Eye (tissue), 1 donor: ENCODE data around the gene ZNF44.
"Not testable (repeated sequence)": the region's sequence is repeated elsewhere in the genome, so short reads cannot be mapped to it uniquely, and the experiment has no call there.

Experiments
- DNase-seq: peaks from one replicate; pipeline ENCODE4 v3.0.0-alpha.2; 2015

Gene ZNF44

GRCh38 chr19:12294249-12295158 lies at the start of gene ZNF44:
Gene ZNF44 (minus strand): TSS chr19:12294883. CDS start chr19:12294694, 189 bp downstream.
- peak; percentile 99 for DNase-seq

GRCh38 chr19:12333162-12334159 lies 38.8 kb upstream of the ZNF44 start, which contains the start of gene ZNF563:
Gene ZNF563 (minus strand): TSS chr19:12333633. CDS start chr19:12333482, 151 bp downstream.
- DNase-seq = peak; percentile 99

GRCh38 chr19:12331211-12331941 lies 36.7 kb upstream of the ZNF44 start:
- no peak for DNase-seq

- DNase-seq = no peak
Observed at GRCh38 chr19:12330340-12330739, 35.7 kb upstream of the ZNF44 start.

- DNase-seq = no peak
Observed at GRCh38 chr19:12325690-12326089, 31.0 kb upstream of the ZNF44 start.

GRCh38 chr19:12318782-12319413 lies 24.2 kb upstream of the ZNF44 start:
- no peak for DNase-seq

- DNase-seq = no peak
Observed at GRCh38 chr19:12314553-12314952, 19.9 kb upstream of the ZNF44 start.

GRCh38 chr19:12308891-12309290 lies 14.2 kb upstream of the ZNF44 start:
- DNase-seq = not testable (repeated sequence)

- DNase-seq = no peak
Observed at GRCh38 chr19:12295191-12295590, 508 bp upstream of the ZNF44 start.

GRCh38 chr19:12293777-12294248 lies 870 bp downstream of the ZNF44 start:
- DNase-seq = peak; percentile 71

GRCh38 chr19:12289790-12290065 lies 5.0 kb downstream of the ZNF44 start:
- no peak for DNase-seq

GRCh38 chr19:12287958-12288500 lies 6.7 kb downstream of the ZNF44 start:
- DNase-seq = no peak

- DNase-seq = no peak
Observed at GRCh38 chr19:12284631-12285030, 10.1 kb downstream of the ZNF44 start.

GRCh38 chr19:12284226-12284625 lies 10.5 kb downstream of the ZNF44 start:
- no peak for DNase-seq

GRCh38 chr19:12278713-12279112 lies 16.0 kb downstream of the ZNF44 start:
- no peak for DNase-seq

- no peak for DNase-seq
Observed at GRCh38 chr19:12272980-12273901, 21.4 kb downstream of the ZNF44 start.

GRCh38 chr19:12272386-12272785 lies 22.3 kb downstream of the ZNF44 start:
- no peak for DNase-seq

GRCh38 chr19:12270854-12271253 lies 23.8 kb downstream of the ZNF44 start:
- no peak for DNase-seq

GRCh38 chr19:12265921-12266704 lies 28.6 kb downstream of the ZNF44 start:
- no peak for DNase-seq

- DNase-seq = no peak
Observed at GRCh38 chr19:12261554-12261953, 33.1 kb downstream of the ZNF44 start.
